Smooth muscle cell (in vitro differentiated cells): Measurements from ENCODE around the gene ZSCAN12. TPM values are rescaled to one million over a fixed set of nuclear protein-coding genes. Genes with fewer than 3 reads are reported as not detected.

Experiments used
- DNase-seq: peaks from one replicate; lab custom pipeline; 2025; ENCODE audit not compliant: unreplicated experiment; lab: John Stamatoyannopoulos, UW
- H2AFZ ChIP-seq: fragments of 200-600 bp; sonication (generic); 2 replicates; pipeline ENCODE4 v1.6.0; 2016; ENCODE audit warnings: antibody characterized with exemption, low read depth, mild to moderate bottlenecking
- H3F3A ChIP-seq: fragments of 200-600 bp; sonication (generic); 2 replicates; pipeline ENCODE4 v1.6.0; 2017; ENCODE audit warnings: antibody characterized with exemption, low read depth
- H3K27ac ChIP-seq: fragments of 200-600 bp; sonication (generic); 2 replicates; pipeline ENCODE4 v1.5.1; 2016; ENCODE audit warnings: low read depth, mild to moderate bottlenecking
- H3K27me3 ChIP-seq: fragments of 200-600 bp; sonication (generic); 2 replicates; pipeline ENCODE4 v1.6.1; 2016; ENCODE audit warnings: low read depth, mild to moderate bottlenecking
- H3K36me3 ChIP-seq: fragments of 200-600 bp; sonication (generic); 2 replicates; pipeline ENCODE4 v1.5.1; 2016; ENCODE audit warnings: low read depth
- H3K4me1 ChIP-seq: fragments of 200-600 bp; sonication (generic); 2 replicates; pipeline ENCODE4 v1.5.1; 2016; ENCODE audit warnings: low read depth
- H3K4me2 ChIP-seq: fragments of 200-600 bp; sonication (generic); 2 replicates; pipeline ENCODE4 v1.6.0; 2016; ENCODE audit warnings: mild to moderate bottlenecking
- H3K4me3 ChIP-seq: fragments of 200-600 bp; sonication (generic); 2 replicates; pipeline ENCODE4 v1.5.1; 2016; ENCODE audit warnings: mild to moderate bottlenecking
- H3K79me2 ChIP-seq: fragments of 200-600 bp; sonication (generic); 2 replicates; pipeline ENCODE4 v1.6.0; 2016; ENCODE audit warnings: low read depth, mild to moderate bottlenecking
- H3K9ac ChIP-seq: fragments of 200-600 bp; sonication (generic); 2 replicates; pipeline ENCODE4 v1.6.0; 2016; ENCODE audit warnings: low read depth
- H3K9me3 ChIP-seq: fragments of 200-600 bp; sonication (generic); replicated peaks from 2 replicates; pipeline ENCODE4 v1.5.1; 2016; ENCODE audit warnings: low read depth
- H4K20me1 ChIP-seq: fragments of 200-600 bp; sonication (generic); 2 replicates; pipeline ENCODE4 v1.6.0; 2016; ENCODE audit warnings: low read depth
- WGBS: methylation state at CpG from one replicate; pipeline ENCODE4 v1.1.7; 2016; ENCODE audit warnings: low lambda C conversion rate; 5-methylcytosine and 5-hydroxymethylcytosine counted together
- polyA plus RNA-seq: library from polyadenylated mRNA; unstranded; fragments of >200 nt; fragmentation: Nextera tagmentation; extraction: Ambion mirVana; gene quantifications from 2 replicates; pipeline ENCODE4 v1.2.1, GENCODE V29; 2016
- small RNA-seq: library from RNA; depleted of rRNA; stranded (forward); fragments of <200 nt; gene quantifications from one replicate; pipeline ENCODE3, GENCODE V24; 2014
- total RNA-seq: library from RNA; depleted of rRNA; stranded (reverse); fragments of >200 nt; gene quantifications from 2 replicates; pipeline ENCODE4 v1.2.3, GENCODE V29; 2014
- TF ChIP-seq, protein P1 (sequence below): fragments of 200-600 bp; sonication (generic); IDR thresholded peaks from 2 replicates; pipeline ENCODE4 v1.5.1; 2017; ENCODE audit warnings: borderline replicate concordance, mild to moderate bottlenecking, antibody characterized with exemption; ENCODE audit not compliant: insufficient read depth, poor library complexity, severe bottlenecking

ZSCAN12 gene
- total and polyA plus RNA-seq, 2 experiments from 2014 or later = 1.3 to 6.8 TPM

DNA sequence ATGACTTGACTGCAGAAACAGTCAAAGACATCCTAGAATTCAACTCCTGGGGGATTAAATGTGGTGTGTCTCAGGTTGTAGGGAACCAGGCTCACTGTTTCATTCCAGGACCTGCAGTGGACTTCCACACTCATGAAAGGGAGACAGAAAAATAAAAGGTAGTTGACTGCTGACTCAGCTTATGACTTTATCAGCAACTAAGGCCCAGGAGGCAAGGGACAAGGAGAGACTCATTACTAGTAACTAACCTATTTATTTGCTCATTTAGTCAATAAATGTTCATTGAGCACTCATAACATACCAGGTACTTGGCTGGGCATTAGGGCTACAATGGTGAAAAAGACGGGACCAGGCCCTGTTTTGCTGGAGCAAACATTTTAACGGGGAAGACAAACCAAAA is 66.5 kb downstream of the ZSCAN12 start:
- Histone ChIP-seq H3F3A (peaks cover 10% of the 10 kb centered on the region), H3K4me1 (peaks cover 14% of the 10 kb centered on the region), H3K27me3 (no peaks in the 10 kb centered on the region), H3K9me3 (no peaks in the 10 kb centered on the region), H3K4me2 (no peak overlapping the region), H3K27ac (no peak overlapping the region), H3K9ac (no peak overlapping the region), H3K36me3 (no peaks in the 10 kb centered on the region), H4K20me1 (no peaks in the 10 kb centered on the region), H3K4me3 (no peak overlapping the region), H2AFZ (no peak overlapping the region), H3K79me2 (peaks cover 3% of the 10 kb centered on the region)
- DNase-seq = no peak
- TF ChIP-seq, protein P1, sequence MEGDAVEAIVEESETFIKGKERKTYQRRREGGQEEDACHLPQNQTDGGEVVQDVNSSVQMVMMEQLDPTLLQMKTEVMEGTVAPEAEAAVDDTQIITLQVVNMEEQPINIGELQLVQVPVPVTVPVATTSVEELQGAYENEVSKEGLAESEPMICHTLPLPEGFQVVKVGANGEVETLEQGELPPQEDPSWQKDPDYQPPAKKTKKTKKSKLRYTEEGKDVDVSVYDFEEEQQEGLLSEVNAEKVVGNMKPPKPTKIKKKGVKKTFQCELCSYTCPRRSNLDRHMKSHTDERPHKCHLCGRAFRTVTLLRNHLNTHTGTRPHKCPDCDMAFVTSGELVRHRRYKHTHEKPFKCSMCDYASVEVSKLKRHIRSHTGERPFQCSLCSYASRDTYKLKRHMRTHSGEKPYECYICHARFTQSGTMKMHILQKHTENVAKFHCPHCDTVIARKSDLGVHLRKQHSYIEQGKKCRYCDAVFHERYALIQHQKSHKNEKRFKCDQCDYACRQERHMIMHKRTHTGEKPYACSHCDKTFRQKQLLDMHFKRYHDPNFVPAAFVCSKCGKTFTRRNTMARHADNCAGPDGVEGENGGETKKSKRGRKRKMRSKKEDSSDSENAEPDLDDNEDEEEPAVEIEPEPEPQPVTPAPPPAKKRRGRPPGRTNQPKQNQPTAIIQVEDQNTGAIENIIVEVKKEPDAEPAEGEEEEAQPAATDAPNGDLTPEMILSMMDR = no peak
- WGBS = 95% methylated on average over 2 of the region's 2 CpGs

DNA sequence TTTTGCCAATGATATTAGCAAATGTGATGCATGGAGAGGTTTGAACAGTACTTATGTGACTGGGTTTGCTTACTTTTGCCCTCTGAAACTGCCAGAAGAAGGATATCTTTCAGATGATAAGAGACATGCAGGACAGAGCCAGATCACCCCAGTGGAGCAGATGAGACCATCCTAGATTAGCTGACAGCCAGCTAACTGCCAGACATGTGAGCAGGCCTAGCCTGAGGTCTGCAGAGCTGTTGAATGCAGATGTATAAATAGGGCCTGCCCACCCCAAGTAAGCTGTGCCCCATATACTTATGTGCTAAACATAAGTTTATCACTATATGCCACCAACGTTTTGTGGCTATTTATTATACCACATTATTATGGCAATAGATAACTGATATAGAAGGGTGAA is 69.5 kb downstream of the ZSCAN12 start:
- 45% methylated on average over 1 of the region's 1 CpG for WGBS
- H3K9ac ChIP-seq = no peak overlapping the region
- no peaks in the 10 kb centered on the region for H3K79me2 ChIP-seq
- no peak overlapping the region for H3K4me3 ChIP-seq
- H3K27ac ChIP-seq = no peak overlapping the region
- peaks cover 23% of the 10 kb centered on the region for H3K36me3 ChIP-seq
- H3K9me3 ChIP-seq = peaks cover 12% of the 10 kb centered on the region
- TF ChIP-seq, protein P1 = no peak
- H3F3A ChIP-seq = peaks cover 9% of the 10 kb centered on the region
- no peaks in the 10 kb centered on the region for H3K27me3 ChIP-seq
- H2AFZ ChIP-seq = no peak overlapping the region
- H4K20me1 ChIP-seq = no peaks in the 10 kb centered on the region
- peaks cover 3% of the 10 kb centered on the region for H3K4me1 ChIP-seq
- no peak for DNase-seq
- no peak overlapping the region for H3K4me2 ChIP-seq

Small RNA genes lying within 50 kb of the gene (small RNA-seq; reads per million reads assigned to genes)
- not detected for gene RNU2-45P

Other genes with a start within 250 kb of the ZSCAN12 start
- 18.3 and 18.4 TPM in 2 replicates for gene ZSCAN9, start 174.5 kb downstream of the ZSCAN12 start, total RNA-seq
- gene ZSCAN9, start 174.5 kb downstream of the ZSCAN12 start, polyA plus RNA-seq = 7.3 and 12.4 TPM in 2 replicates
- gene ZKSCAN4, start 147.5 kb downstream of the ZSCAN12 start, total RNA-seq = 4.5 and 5.1 TPM in 2 replicates
- 5.2 TPM in 2 replicates for gene ZKSCAN4, start 147.5 kb downstream of the ZSCAN12 start, polyA plus RNA-seq
- not detected in 2 replicates for gene NKAPL, start 140.4 kb downstream of the ZSCAN12 start, total RNA-seq
- 0.18 and 0.28 TPM in 2 replicates for gene NKAPL, start 140.4 kb downstream of the ZSCAN12 start, polyA plus RNA-seq
- 16.1 and 22.4 TPM in 2 replicates for gene ZSCAN26, start 132.6 kb downstream of the ZSCAN12 start, total RNA-seq
- 7.0 and 10.7 TPM in 2 replicates for gene ZSCAN26, start 132.6 kb downstream of the ZSCAN12 start, polyA plus RNA-seq
- gene PGBD1, start 118.2 kb downstream of the ZSCAN12 start, total RNA-seq = 9.2 and 15.1 TPM in 2 replicates
- 8.1 and 9.7 TPM in 2 replicates for gene PGBD1, start 118.2 kb downstream of the ZSCAN12 start, polyA plus RNA-seq
- gene ZSCAN31, start 63.6 kb downstream of the ZSCAN12 start, total RNA-seq = 1.5 and 1.9 TPM in 2 replicates
- 1.1 and 6.2 TPM in 2 replicates for gene ZSCAN31, start 63.6 kb downstream of the ZSCAN12 start, polyA plus RNA-seq
- gene ZKSCAN3, start 49.8 kb downstream of the ZSCAN12 start, total RNA-seq = 5.2 and 7.9 TPM in 2 replicates
- gene ZKSCAN3, start 49.8 kb downstream of the ZSCAN12 start, polyA plus RNA-seq = 1.7 and 3.6 TPM in 2 replicates
- 1.6 and 2.7 TPM in 2 replicates for gene ZSCAN23, start 43.7 kb upstream of the ZSCAN12 start, total RNA-seq
- gene ZSCAN23, start 43.7 kb upstream of the ZSCAN12 start, polyA plus RNA-seq = 0.60 and 0.94 TPM in 2 replicates
- not detected in 2 replicates for gene GPX6, start 116.0 kb upstream of the ZSCAN12 start, total RNA-seq
- not detected in 2 replicates for gene GPX6, start 116.0 kb upstream of the ZSCAN12 start, polyA plus RNA-seq
- gene GPX5, start 126.1 kb upstream of the ZSCAN12 start, total RNA-seq = 2.3 and 12.8 TPM in 2 replicates
- gene GPX5, start 126.1 kb upstream of the ZSCAN12 start, polyA plus RNA-seq = 6.5 and 9.5 TPM in 2 replicates